Measurements from ENCODE around the gene CIB2.

CIB2 gene

GRCh38 chr15:78139578-78139977, 8.3 kb upstream of the CIB2 start:
- FAIRE-seq (no peak), DNase-seq (ENCODE audit: insufficient read length, low spot score) (no peak)
- no peak for TF ChIP-seq POLR2A (IDR thresholded peaks at IDR 0.05; ENCODE audit: low read depth, low read length)

- FAIRE-seq (no peak), DNase-seq (ENCODE audit: insufficient read length, low spot score) (no peak)
- no peak for TF ChIP-seq POLR2A (IDR thresholded peaks at IDR 0.05; ENCODE audit: low read depth, low read length)
Observed at GRCh38 chr15:78133801-78134200, 2.6 kb upstream of the CIB2 start.

GRCh38 chr15:78130466-78131294, 565 bp downstream of the CIB2 start:
- no peak for TF ChIP-seq POLR2A (IDR thresholded peaks at IDR 0.05; ENCODE audit: low read depth, low read length)
- FAIRE-seq, result no peak
- no peak for DNase-seq (ENCODE audit: insufficient read length, low spot score)

- no peak for TF ChIP-seq POLR2A (IDR thresholded peaks at IDR 0.05; ENCODE audit: low read depth, low read length)
- FAIRE-seq (no peak), DNase-seq (ENCODE audit: insufficient read length, low spot score) (no peak)
Observed at GRCh38 chr15:78129751-78130287, 1.4 kb downstream of the CIB2 start.

GRCh38 chr15:78129077-78129750, 2.0 kb downstream of the CIB2 start:
- TF ChIP-seq POLR2A (IDR thresholded peaks at IDR 0.05; ENCODE audit: low read depth, low read length), result no peak
- DNase-seq (ENCODE audit: insufficient read length, low spot score) (peak; percentile 30), FAIRE-seq (no peak)

- FAIRE-seq, result no peak
Observed at GRCh38 chr15:78127882-78128281, 3.4 kb downstream of the CIB2 start.

GRCh38 chr15:78125267-78125666, 6.0 kb downstream of the CIB2 start:
- FAIRE-seq, result no peak

More at GRCh38 chr15:78127882-78128281, 3.4 kb downstream of the CIB2 start:
- no peak for TF ChIP-seq POLR2A (IDR thresholded peaks at IDR 0.05; ENCODE audit: low read depth, low read length)
- DNase-seq (ENCODE audit: insufficient read length, low spot score), result no peak

GRCh38 chr15:78120523-78120922, 10.7 kb downstream of the CIB2 start:
- DNase-seq (ENCODE audit: insufficient read length, low spot score) (no peak), FAIRE-seq (no peak)
- TF ChIP-seq POLR2A (IDR thresholded peaks at IDR 0.05; ENCODE audit: low read depth, low read length), result no peak

More at GRCh38 chr15:78125267-78125666, 6.0 kb downstream of the CIB2 start:
- TF ChIP-seq POLR2A (IDR thresholded peaks at IDR 0.05; ENCODE audit: low read depth, low read length), result no peak
- no peak for DNase-seq (ENCODE audit: insufficient read length, low spot score)

- DNase-seq (ENCODE audit: insufficient read length, low spot score) (no peak), FAIRE-seq (no peak)
- no peak for TF ChIP-seq POLR2A (IDR thresholded peaks at IDR 0.05; ENCODE audit: low read depth, low read length)
Observed at GRCh38 chr15:78112551-78112950, 18.7 kb downstream of the CIB2 start.

- TF ChIP-seq POLR2A (IDR thresholded peaks at IDR 0.05; ENCODE audit: low read depth, low read length), result no peak
- FAIRE-seq (no peak), DNase-seq (ENCODE audit: insufficient read length, low spot score) (no peak)
Observed at GRCh38 chr15:78111788-78112187, 19.5 kb downstream of the CIB2 start.

GRCh38 chr15:78110916-78111475, 20.2 kb downstream of the CIB2 start:
- TF ChIP-seq POLR2A (IDR thresholded peaks at IDR 0.05; ENCODE audit: low read depth, low read length), result no peak
- FAIRE-seq (no peak), DNase-seq (ENCODE audit: insufficient read length, low spot score) (no peak)

GRCh38 chr15:78110096-78110495, 21.1 kb downstream of the CIB2 start:
- no peak for TF ChIP-seq POLR2A (IDR thresholded peaks at IDR 0.05; ENCODE audit: low read depth, low read length)
- no peak for FAIRE-seq
- no peak for DNase-seq (ENCODE audit: insufficient read length, low spot score)

- FAIRE-seq, result no peak
- TF ChIP-seq POLR2A (IDR thresholded peaks at IDR 0.05; ENCODE audit: low read depth, low read length), result no peak
- no peak for DNase-seq (ENCODE audit: insufficient read length, low spot score)
Observed at GRCh38 chr15:78109156-78109555, 22.1 kb downstream of the CIB2 start.
